ENCODE data around the gene NAA80. TPM values are rescaled to one million over a fixed set of nuclear protein-coding genes. Genes with fewer than 3 reads are reported as not detected.

NAA80 gene
- total RNA-seq, 2 donors from 2014 or later: 24.4 to 37.8 TPM

GRCh38 chr3:50336452-50337174 lies 37.4 kb upstream of the NAA80 start:
- H3K27me3 Mint-ChIP-seq: no peaks in the 10 kb centered on the region
- ATAC-seq (replicated peaks): peak; percentile 48
- peak overlapping the region; percentile 98 for H3K4me3 Mint-ChIP-seq
- H3K4me1 Mint-ChIP-seq: peaks cover 20% of the 10 kb centered on the region
- no peaks in the 10 kb centered on the region for H3K9me3 Mint-ChIP-seq
- peaks cover 87% of the 10 kb centered on the region for H3K36me3 Mint-ChIP-seq (ENCODE audit: low read depth)
- H3K27ac Mint-ChIP-seq: peak overlapping the region; percentile 93

- H3K4me1 Mint-ChIP-seq: peaks cover 20% of the 10 kb centered on the region
- no peaks in the 10 kb centered on the region for H3K27me3 Mint-ChIP-seq
- peak overlapping the region; percentile 82 for H3K27ac Mint-ChIP-seq
- peak overlapping the region; percentile 98 for H3K4me3 Mint-ChIP-seq
- no peak for ATAC-seq (replicated peaks)
- no peaks in the 10 kb centered on the region for H3K9me3 Mint-ChIP-seq
- peaks cover 100% of the 10 kb centered on the region for H3K36me3 Mint-ChIP-seq (ENCODE audit: low read depth)
Observed at GRCh38 chr3:50334339-50335075, 35.3 kb upstream of the NAA80 start.

GRCh38 chr3:50333744-50334328 lies 34.6 kb upstream of the NAA80 start:
- H3K27me3 Mint-ChIP-seq: no peaks in the 10 kb centered on the region
- H3K9me3 Mint-ChIP-seq: no peaks in the 10 kb centered on the region
- no peak for ATAC-seq (replicated peaks)
- H3K4me1 Mint-ChIP-seq: peaks cover 14% of the 10 kb centered on the region
- H3K4me3 Mint-ChIP-seq: peak overlapping the region; percentile 98
- peaks cover 99% of the 10 kb centered on the region for H3K36me3 Mint-ChIP-seq (ENCODE audit: low read depth)
- peak overlapping the region; percentile 82 for H3K27ac Mint-ChIP-seq

GRCh38 chr3:50331364-50331907 lies 32.2 kb upstream of the NAA80 start:
- Mint-ChIP-seq H3K27me3 (no peaks in the 10 kb centered on the region), H3K27ac (no peak overlapping the region), H3K36me3 (ENCODE audit: low read depth) (peaks cover 84% of the 10 kb centered on the region), H3K9me3 (no peaks in the 10 kb centered on the region), H3K4me3 (no peak overlapping the region), H3K4me1 (peaks cover 9% of the 10 kb centered on the region)
- ATAC-seq (replicated peaks): no peak

- no peak overlapping the region for H3K4me3 Mint-ChIP-seq
- H3K36me3 Mint-ChIP-seq (ENCODE audit: low read depth): peaks cover 75% of the 10 kb centered on the region
- peaks cover 9% of the 10 kb centered on the region for H3K4me1 Mint-ChIP-seq
- no peak overlapping the region for H3K27ac Mint-ChIP-seq
- no peaks in the 10 kb centered on the region for H3K9me3 Mint-ChIP-seq
- no peaks in the 10 kb centered on the region for H3K27me3 Mint-ChIP-seq
- no peak for ATAC-seq (replicated peaks)
Observed at GRCh38 chr3:50330330-50330729, 31.1 kb upstream of the NAA80 start.

GRCh38 chr3:50327943-50328691 lies 28.9 kb upstream of the NAA80 start, which contains the start of gene TUSC2:
TUSC2 (minus strand) TSS chr3:50328223; CDS start chr3:50328099, 124 bp downstream.
- Mint-ChIP-seq H3K27me3 (no peaks in the 10 kb centered on the region), H3K9me3 (no peaks in the 10 kb centered on the region), H3K27ac (peak within 1 kb of the TSS; percentile 87), H3K4me3 (peak within 1 kb of the TSS; percentile 82), H3K36me3 (ENCODE audit: low read depth) (peaks cover 62% of the 10 kb centered on the region), H3K4me1 (no peaks in the 10 kb centered on the region)
- ATAC-seq (replicated peaks): peak; percentile 98

GRCh38 chr3:50327129-50327528 lies 27.9 kb upstream of the NAA80 start:
- Mint-ChIP-seq H3K4me1 (no peaks in the 10 kb centered on the region), H3K4me3 (peak overlapping the region; percentile 82), H3K27ac (peak overlapping the region; percentile 87)

GRCh38 chr3:50326182-50326541 lies 27.0 kb upstream of the NAA80 start:
- Mint-ChIP-seq H3K9me3 (no peaks in the 10 kb centered on the region), H3K27ac (no peak overlapping the region), H3K36me3 (ENCODE audit: low read depth) (peaks cover 42% of the 10 kb centered on the region), H3K4me3 (peak overlapping the region; percentile 82), H3K4me1 (no peaks in the 10 kb centered on the region), H3K27me3 (no peaks in the 10 kb centered on the region)
- no peak for ATAC-seq (replicated peaks)

More at GRCh38 chr3:50327129-50327528, 27.9 kb upstream of the NAA80 start:
- no peak for ATAC-seq (replicated peaks)
- Mint-ChIP-seq H3K36me3 (ENCODE audit: low read depth) (peaks cover 52% of the 10 kb centered on the region), H3K27me3 (no peaks in the 10 kb centered on the region), H3K9me3 (no peaks in the 10 kb centered on the region)

GRCh38 chr3:50325497-50326181 lies 26.4 kb upstream of the NAA80 start:
- H3K4me1 Mint-ChIP-seq: no peaks in the 10 kb centered on the region
- H3K27me3 Mint-ChIP-seq: no peaks in the 10 kb centered on the region
- H3K9me3 Mint-ChIP-seq: no peaks in the 10 kb centered on the region
- H3K27ac Mint-ChIP-seq: no peak overlapping the region
- no peak for ATAC-seq (replicated peaks)
- peaks cover 37% of the 10 kb centered on the region for H3K36me3 Mint-ChIP-seq (ENCODE audit: low read depth)
- H3K4me3 Mint-ChIP-seq: peak overlapping the region; percentile 82

- Mint-ChIP-seq H3K4me3 (no peak overlapping the region), H3K36me3 (ENCODE audit: low read depth) (peaks cover 31% of the 10 kb centered on the region)
- no peak for ATAC-seq (replicated peaks)
Observed at GRCh38 chr3:50325113-50325480, 25.9 kb upstream of the NAA80 start.

GRCh38 chr3:50324351-50325112 lies 25.3 kb upstream of the NAA80 start:
- ATAC-seq (replicated peaks): no peak
- no peaks in the 10 kb centered on the region for H3K27me3 Mint-ChIP-seq
- H3K27ac Mint-ChIP-seq: peak overlapping the region; percentile 4
- no peaks in the 10 kb centered on the region for H3K9me3 Mint-ChIP-seq
- peaks cover 6% of the 10 kb centered on the region for H3K4me1 Mint-ChIP-seq
- no peak overlapping the region for H3K4me3 Mint-ChIP-seq
- peaks cover 26% of the 10 kb centered on the region for H3K36me3 Mint-ChIP-seq (ENCODE audit: low read depth)

More at GRCh38 chr3:50325113-50325480, 25.9 kb upstream of the NAA80 start:
- Mint-ChIP-seq H3K4me1 (peaks cover 2% of the 10 kb centered on the region), H3K9me3 (no peaks in the 10 kb centered on the region), H3K27me3 (no peaks in the 10 kb centered on the region), H3K27ac (peak overlapping the region; percentile 4)

GRCh38 chr3:50323614-50324199 lies 24.5 kb upstream of the NAA80 start:
- no peaks in the 10 kb centered on the region for H3K9me3 Mint-ChIP-seq
- H3K4me3 Mint-ChIP-seq: no peak overlapping the region
- H3K36me3 Mint-ChIP-seq (ENCODE audit: low read depth): peaks cover 19% of the 10 kb centered on the region
- peak overlapping the region; percentile 25 for H3K27ac Mint-ChIP-seq
- ATAC-seq (replicated peaks): no peak
- peaks cover 11% of the 10 kb centered on the region for H3K4me1 Mint-ChIP-seq
- H3K27me3 Mint-ChIP-seq: no peaks in the 10 kb centered on the region

Data from activated T-helper 17 cell treated with anti-CD3 and anti-CD28 coated beads, Interleukin-2, amount 50 U/mL, for 72 hours (primary cell).